Liver (tissue), 9 donors: ENCODE measurements around the gene CMIP. TPM values are rescaled to one million over a fixed set of nuclear protein-coding genes. Genes with fewer than 3 reads are reported as not detected.

Experiments
- DNase-seq: peaks from one replicate; pipeline ENCODE4 v3.0.0-alpha.2; 2017; ENCODE audit warnings: low spot score
- H3K27ac ChIP-seq, 2 donors: one replicate each; pipeline ENCODE4 v1.7.0; 2013; ENCODE audit warnings: inconsistent platforms in 2 of 2, low read length in 2 of 2, control low read depth in 1 of 2, low read depth in 1 of 2, mild to moderate bottlenecking in 1 of 2
- H3K27me3 ChIP-seq, 4 donors: one replicate each; pipeline versions ENCODE4 v1.6.1 to v1.7.0; 2013; ENCODE audit warnings: low read length in 3 of 4, inconsistent platforms in 1 of 4, mild to moderate bottlenecking in 1 of 4, moderate library complexity in 1 of 4; ENCODE audit not compliant: control insufficient read depth in 4 of 4, insufficient read depth in 4 of 4
- H3K36me3 ChIP-seq, 4 donors: one replicate each; pipeline versions ENCODE4 v1.6.1 to v1.7.0; 2013; ENCODE audit warnings: low read length in 3 of 4, mild to moderate bottlenecking in 3 of 4, low read depth in 1 of 4, moderate library complexity in 1 of 4; ENCODE audit not compliant: control insufficient read depth in 4 of 4, insufficient read depth in 3 of 4
- H3K4me1 ChIP-seq, 4 donors: one replicate each; pipeline versions ENCODE4 v1.6.1 to v1.7.0; 2013; ENCODE audit warnings: low read length in 3 of 4, mild to moderate bottlenecking in 3 of 4, moderate library complexity in 1 of 4; ENCODE audit not compliant: control insufficient read depth in 4 of 4, insufficient read depth in 4 of 4
- H3K4me3 ChIP-seq, 3 donors: one replicate each; pipeline versions ENCODE4 v1.6.1 to v1.7.0; 2013; ENCODE audit warnings: low read length in 3 of 3, control low read depth in 1 of 3, low read depth in 1 of 3, mild to moderate bottlenecking in 1 of 3
- H3K9ac ChIP-seq, 2 donors: one replicate each; pipeline ENCODE4 v1.7.0; 2013; ENCODE audit warnings: low read length in 2 of 2, mild to moderate bottlenecking in 2 of 2, moderate library complexity in 2 of 2, control low read depth in 1 of 2, low read depth in 1 of 2
- H3K9me3 ChIP-seq, 4 donors: one replicate each; pipeline versions ENCODE4 v1.6.1 to v1.7.0; 2013; ENCODE audit warnings: low read length in 3 of 4; ENCODE audit not compliant: control insufficient read depth in 4 of 4
- ATF3 ChIP-seq: IDR thresholded peaks from 2 replicates; pipeline ENCODE4 v1.6.1; 2016; ENCODE audit warnings: antibody characterized with exemption
- CTCF ChIP-seq: fragments of 150-350 bp; IDR thresholded peaks from 2 replicates; pipeline ENCODE4 v1.5.1; 2017; ENCODE audit warnings: improper control_type of control experiment, low read depth, low read length; ENCODE audit not compliant: missing input control
- EGR1 ChIP-seq, 2 donors: IDR thresholded peaks; 2 replicates each; pipeline ENCODE4 v1.6.1; 2016 to 2018; ENCODE audit warnings: antibody characterized with exemption in 2 of 2, low read depth in 2 of 2
- FOXA1 ChIP-seq: IDR thresholded peaks from 2 replicates; pipeline ENCODE4 v1.6.1; 2016; ENCODE audit warnings: antibody characterized with exemption
- GABPA ChIP-seq, 2 donors: IDR thresholded peaks in 1 of 2; conservative IDR thresholded peaks in 1 of 2; 2 replicates each; pipeline ENCODE4 v1.6.1; 2016; ENCODE audit warnings: antibody characterized with exemption in 2 of 2, mild to moderate bottlenecking in 1 of 2, moderate library complexity in 1 of 2
- HNF4A ChIP-seq, 2 donors: conservative IDR thresholded peaks; 2 replicates each; pipeline ENCODE4 v1.6.1; 2016; ENCODE audit warnings: antibody characterized with exemption in 2 of 2, mild to moderate bottlenecking in 2 of 2
- HNF4G ChIP-seq: IDR thresholded peaks from 2 replicates; pipeline ENCODE4 v1.6.1; 2016; ENCODE audit warnings: antibody characterized with exemption
- JUND ChIP-seq, 2 donors: IDR thresholded peaks; 2 replicates each; pipeline ENCODE4 v1.6.1; 2016; ENCODE audit warnings: antibody characterized with exemption in 2 of 2
- NR2F2 ChIP-seq: IDR thresholded peaks from 2 replicates; pipeline ENCODE4 v1.6.1; 2016; ENCODE audit warnings: antibody characterized with exemption
- RAD21 ChIP-seq, 2 donors: IDR thresholded peaks; 2 replicates each; pipeline ENCODE4 v1.6.1; 2016; ENCODE audit warnings: antibody characterized with exemption in 2 of 2, mild to moderate bottlenecking in 2 of 2
- YY1 ChIP-seq: IDR thresholded peaks from 2 replicates; pipeline ENCODE4 v1.6.1; 2016; ENCODE audit warnings: antibody characterized with exemption, mild to moderate bottlenecking
- WGBS: extraction: QIAGEN DNeasy Blood & Tissue Kit; methylation state at CpG from one replicate; pipeline ENCODE4 v1.1.7; 2013; 5-methylcytosine and 5-hydroxymethylcytosine counted together
- polyA plus RNA-seq, 2 donors: library from polyadenylated mRNA; stranded (reverse) in 1 of 2; unstranded in 1 of 2; fragments of 200-250 nt in 1 of 2; fragments of >200 nt in 1 of 2; fragmentation: Nextera tagmentation in 1 of 2; extraction: Ambion mirVana in 1 of 2; gene quantifications; one replicate each; pipeline versions ENCODE4 v1.2.1 to v1.2.3, GENCODE V29; 2013 to 2015
- total RNA-seq, 2 donors: library from RNA; depleted of rRNA; stranded (reverse); fragments of >200 nt; gene quantifications; one replicate each; pipeline ENCODE4 v1.2.3, GENCODE V29; 2014
- TF ChIP-seq, protein P1 (sequence below): IDR thresholded peaks from 2 replicates; pipeline ENCODE4 v1.6.1; 2016; ENCODE audit warnings: antibody characterized with exemption, mild to moderate bottlenecking
- TF ChIP-seq, protein P2 (sequence below): IDR thresholded peaks from 2 replicates; pipeline ENCODE4 v1.6.1; 2016; ENCODE audit warnings: antibody characterized with exemption
- TF ChIP-seq, protein P3 (sequence below): IDR thresholded peaks from 2 replicates; pipeline ENCODE4 v1.6.1; 2016; ENCODE audit warnings: antibody characterized with exemption
- donor health status: healthy.
- donor health status: healthy.
- donor health status: healthy.
- donor health status: healthy.
- donor health status: healthy.

CMIP gene
- total and polyA plus RNA-seq, 4 donors: 1.7 to 15.6 (median 10.1) TPM

- no peak overlapping the region for H3K9ac ChIP-seq
- peaks cover 0 to 19% (median 12%) of the 10 kb centered on the region in 4 donors for H3K4me1 ChIP-seq
- DNase-seq: no peak
- no peak overlapping the region for H3K27ac ChIP-seq
- no peak overlapping the region for H3K4me3 ChIP-seq
- no peaks in the 10 kb centered on the region for H3K36me3 ChIP-seq
- 59% methylated on average over 7 of the region's 7 CpGs for WGBS
- no peaks in the 10 kb centered on the region for H3K9me3 ChIP-seq
- no peaks in the 10 kb centered on the region for H3K27me3 ChIP-seq
- peak in 1 of 2 donors; percentile 9 for TF ChIP-seq HNF4A (conservative IDR thresholded peaks at IDR 0.05)
- no peak for TF ChIP-seq RAD21 (IDR thresholded peaks at IDR 0.05)
These were observed 129.6 kb downstream of the CMIP start for GRCh38 chr16:81574168-81574567.

DNA sequence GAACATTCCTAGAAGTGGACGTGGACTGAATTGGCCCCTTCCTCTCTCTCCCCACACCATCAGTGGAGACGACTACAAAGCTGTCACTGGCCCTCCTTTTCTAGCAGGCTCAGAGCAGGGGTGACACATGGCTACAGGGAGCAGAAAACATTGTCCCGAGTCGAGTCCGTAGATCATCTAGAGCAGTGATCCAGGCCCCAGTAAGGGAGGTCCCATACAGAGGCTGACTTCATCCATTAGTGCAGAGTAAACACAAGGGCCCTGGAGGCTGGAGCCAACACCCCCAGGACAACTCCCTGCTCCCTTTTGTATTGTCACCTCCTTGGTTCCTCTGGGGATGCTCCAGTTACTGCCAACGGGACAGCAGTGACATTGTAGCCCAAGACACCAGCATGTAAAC is 130.7 kb downstream of the CMIP start:
- DNase-seq: no peak
- Histone ChIP-seq H3K4me1 (peaks cover 0 to 12% (median 8%) of the 10 kb centered on the region in 4 donors), H3K27ac (no peak overlapping the region), H3K9ac (no peak overlapping the region), H3K27me3 (no peaks in the 10 kb centered on the region), H3K9me3 (no peaks in the 10 kb centered on the region), H3K4me3 (no peak overlapping the region), H3K36me3 (no peaks in the 10 kb centered on the region)
- TF ChIP-seq NR2F2: no peak
- TF ChIP-seq, protein P1, sequence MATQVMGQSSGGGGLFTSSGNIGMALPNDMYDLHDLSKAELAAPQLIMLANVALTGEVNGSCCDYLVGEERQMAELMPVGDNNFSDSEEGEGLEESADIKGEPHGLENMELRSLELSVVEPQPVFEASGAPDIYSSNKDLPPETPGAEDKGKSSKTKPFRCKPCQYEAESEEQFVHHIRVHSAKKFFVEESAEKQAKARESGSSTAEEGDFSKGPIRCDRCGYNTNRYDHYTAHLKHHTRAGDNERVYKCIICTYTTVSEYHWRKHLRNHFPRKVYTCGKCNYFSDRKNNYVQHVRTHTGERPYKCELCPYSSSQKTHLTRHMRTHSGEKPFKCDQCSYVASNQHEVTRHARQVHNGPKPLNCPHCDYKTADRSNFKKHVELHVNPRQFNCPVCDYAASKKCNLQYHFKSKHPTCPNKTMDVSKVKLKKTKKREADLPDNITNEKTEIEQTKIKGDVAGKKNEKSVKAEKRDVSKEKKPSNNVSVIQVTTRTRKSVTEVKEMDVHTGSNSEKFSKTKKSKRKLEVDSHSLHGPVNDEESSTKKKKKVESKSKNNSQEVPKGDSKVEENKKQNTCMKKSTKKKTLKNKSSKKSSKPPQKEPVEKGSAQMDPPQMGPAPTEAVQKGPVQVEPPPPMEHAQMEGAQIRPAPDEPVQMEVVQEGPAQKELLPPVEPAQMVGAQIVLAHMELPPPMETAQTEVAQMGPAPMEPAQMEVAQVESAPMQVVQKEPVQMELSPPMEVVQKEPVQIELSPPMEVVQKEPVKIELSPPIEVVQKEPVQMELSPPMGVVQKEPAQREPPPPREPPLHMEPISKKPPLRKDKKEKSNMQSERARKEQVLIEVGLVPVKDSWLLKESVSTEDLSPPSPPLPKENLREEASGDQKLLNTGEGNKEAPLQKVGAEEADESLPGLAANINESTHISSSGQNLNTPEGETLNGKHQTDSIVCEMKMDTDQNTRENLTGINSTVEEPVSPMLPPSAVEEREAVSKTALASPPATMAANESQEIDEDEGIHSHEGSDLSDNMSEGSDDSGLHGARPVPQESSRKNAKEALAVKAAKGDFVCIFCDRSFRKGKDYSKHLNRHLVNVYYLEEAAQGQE: no peak
- TF ChIP-seq HNF4G: no peak
- TF ChIP-seq YY1: no peak
- TF ChIP-seq, protein P2, sequence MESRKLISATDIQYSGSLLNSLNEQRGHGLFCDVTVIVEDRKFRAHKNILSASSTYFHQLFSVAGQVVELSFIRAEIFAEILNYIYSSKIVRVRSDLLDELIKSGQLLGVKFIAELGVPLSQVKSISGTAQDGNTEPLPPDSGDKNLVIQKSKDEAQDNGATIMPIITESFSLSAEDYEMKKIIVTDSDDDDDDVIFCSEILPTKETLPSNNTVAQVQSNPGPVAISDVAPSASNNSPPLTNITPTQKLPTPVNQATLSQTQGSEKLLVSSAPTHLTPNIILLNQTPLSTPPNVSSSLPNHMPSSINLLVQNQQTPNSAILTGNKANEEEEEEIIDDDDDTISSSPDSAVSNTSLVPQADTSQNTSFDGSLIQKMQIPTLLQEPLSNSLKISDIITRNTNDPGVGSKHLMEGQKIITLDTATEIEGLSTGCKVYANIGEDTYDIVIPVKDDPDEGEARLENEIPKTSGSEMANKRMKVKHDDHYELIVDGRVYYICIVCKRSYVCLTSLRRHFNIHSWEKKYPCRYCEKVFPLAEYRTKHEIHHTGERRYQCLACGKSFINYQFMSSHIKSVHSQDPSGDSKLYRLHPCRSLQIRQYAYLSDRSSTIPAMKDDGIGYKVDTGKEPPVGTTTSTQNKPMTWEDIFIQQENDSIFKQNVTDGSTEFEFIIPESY: no peak
- TF ChIP-seq, protein P3, sequence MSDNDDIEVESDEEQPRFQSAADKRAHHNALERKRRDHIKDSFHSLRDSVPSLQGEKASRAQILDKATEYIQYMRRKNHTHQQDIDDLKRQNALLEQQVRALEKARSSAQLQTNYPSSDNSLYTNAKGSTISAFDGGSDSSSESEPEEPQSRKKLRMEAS: no peak
- TF ChIP-seq HNF4A (conservative IDR thresholded peaks at IDR 0.05): no peak
- TF ChIP-seq JUND (IDR thresholded peaks at IDR 0.05): no peak
- TF ChIP-seq GABPA (IDR thresholded peaks at IDR 0.05 in 1 of 2, conservative IDR thresholded peaks at IDR 0.05 in 1 of 2): no peak
- no peak for TF ChIP-seq ATF3
- 88% methylated on average over 6 of the region's 6 CpGs for WGBS

DNA sequence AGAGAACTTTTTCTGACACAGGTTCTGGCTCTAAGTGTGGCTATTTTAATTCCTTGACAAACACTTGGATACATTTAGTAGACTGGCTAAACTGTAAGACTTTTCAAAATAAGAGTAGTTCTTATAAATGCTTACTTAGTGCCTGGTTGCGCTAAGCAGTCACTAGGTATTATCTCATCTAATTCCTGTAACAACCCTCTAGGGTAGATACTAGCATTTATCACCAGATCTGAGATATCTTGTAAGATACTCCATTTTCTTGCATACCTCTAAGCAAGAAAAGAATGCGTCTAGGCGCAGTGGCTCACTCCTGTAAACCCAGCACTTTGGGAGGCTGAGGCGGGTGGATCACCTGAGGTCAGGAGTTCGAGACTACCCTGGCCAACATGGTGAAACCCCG is 131.2 kb downstream of the CMIP start:
- Histone ChIP-seq H3K27me3 (no peaks in the 10 kb centered on the region), H3K9ac (no peak overlapping the region), H3K4me1 (peaks cover 0 to 14% (median 10%) of the 10 kb centered on the region in 4 donors), H3K27ac (no peak overlapping the region), H3K36me3 (no peaks in the 10 kb centered on the region), H3K4me3 (no peak overlapping the region), H3K9me3 (no peaks in the 10 kb centered on the region)
- WGBS: 98% methylated on average over 6 of the region's 6 CpGs
- no peak for DNase-seq
- TF ChIP-seq EGR1 (IDR thresholded peaks at IDR 0.05; ENCODE audit: low read depth in 2 of 2) (no peak), FOXA1 (no peak), NR2F2 (no peak), GABPA (IDR thresholded peaks at IDR 0.05 in 1 of 2, conservative IDR thresholded peaks at IDR 0.05 in 1 of 2) (no peak), CTCF (no peak)
- TF ChIP-seq, protein P3: no peak
- TF ChIP-seq, protein P1: no peak
